Esophagus squamous epithelium (tissue), 4 donors: ENCODE data around the gene TECPR1.

Experiments used
- POLR2A ChIP-seq, 4 donors: fragments of 450-650 bp; IDR thresholded peaks; one replicate each; pipeline ENCODE4 v1.6.1; 2017; ENCODE audit warnings: antibody characterized with exemption in 4 of 4, mild to moderate bottlenecking in 4 of 4, moderate library complexity in 3 of 4
- TF ChIP-seq, protein P1 (sequence below), 6 experiments: fragments of 450-650 bp in 4 of 6; fragments of 200-600 bp in 2 of 6; sonication (generic) in 2 of 6; IDR thresholded peaks; one replicate each; pipeline ENCODE4 v1.5.1; 2016 to 2019; ENCODE audit warnings: antibody characterized with exemption in 6 of 6, mild to moderate bottlenecking in 4 of 6, moderate library complexity in 4 of 6

DNA sequence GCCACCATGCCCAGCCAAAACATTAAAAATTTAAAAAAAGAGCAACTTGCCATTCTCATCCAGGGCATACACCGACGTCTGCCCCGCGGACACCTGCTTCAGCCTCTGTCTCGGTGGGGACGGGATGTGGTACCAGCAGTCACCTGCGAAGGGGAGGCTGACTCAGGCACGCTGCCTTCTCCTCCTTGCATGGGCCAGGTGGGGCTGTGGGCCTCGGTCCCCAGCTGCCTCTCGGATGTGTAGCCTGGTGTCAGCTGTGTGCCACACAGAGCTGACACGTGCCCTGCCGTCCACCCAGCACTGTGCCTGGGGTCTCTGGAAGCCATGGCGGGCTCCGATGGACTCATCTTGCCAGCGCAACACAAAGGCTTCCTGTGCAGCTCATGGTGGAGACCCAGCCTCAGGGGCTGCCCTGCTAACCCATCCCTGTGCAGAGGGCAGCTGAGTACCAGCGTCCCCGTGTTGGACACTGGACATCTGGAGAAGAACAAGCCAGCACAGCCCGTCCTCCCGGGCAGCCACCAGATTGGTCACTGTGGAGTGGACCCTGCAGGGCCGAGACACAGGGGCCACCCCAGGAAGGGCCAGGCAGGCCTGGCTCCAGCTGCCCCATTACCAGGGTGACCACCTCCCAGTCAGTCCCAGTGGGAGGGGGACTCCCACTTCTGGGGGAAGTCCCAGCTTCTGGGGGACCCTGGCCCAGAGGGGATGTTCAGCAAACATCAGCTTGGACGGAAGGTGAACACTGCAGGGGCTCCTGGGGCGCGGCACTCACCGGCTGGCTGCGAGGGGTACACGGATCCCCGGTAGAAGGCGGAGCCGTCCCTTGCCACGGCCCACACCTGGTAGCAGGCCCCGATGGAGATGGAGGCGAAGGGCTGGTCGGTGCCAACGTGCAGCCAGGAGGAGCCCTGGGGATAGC, 30.2 kb downstream of the TECPR1 start:
- TF ChIP-seq, protein P1, sequence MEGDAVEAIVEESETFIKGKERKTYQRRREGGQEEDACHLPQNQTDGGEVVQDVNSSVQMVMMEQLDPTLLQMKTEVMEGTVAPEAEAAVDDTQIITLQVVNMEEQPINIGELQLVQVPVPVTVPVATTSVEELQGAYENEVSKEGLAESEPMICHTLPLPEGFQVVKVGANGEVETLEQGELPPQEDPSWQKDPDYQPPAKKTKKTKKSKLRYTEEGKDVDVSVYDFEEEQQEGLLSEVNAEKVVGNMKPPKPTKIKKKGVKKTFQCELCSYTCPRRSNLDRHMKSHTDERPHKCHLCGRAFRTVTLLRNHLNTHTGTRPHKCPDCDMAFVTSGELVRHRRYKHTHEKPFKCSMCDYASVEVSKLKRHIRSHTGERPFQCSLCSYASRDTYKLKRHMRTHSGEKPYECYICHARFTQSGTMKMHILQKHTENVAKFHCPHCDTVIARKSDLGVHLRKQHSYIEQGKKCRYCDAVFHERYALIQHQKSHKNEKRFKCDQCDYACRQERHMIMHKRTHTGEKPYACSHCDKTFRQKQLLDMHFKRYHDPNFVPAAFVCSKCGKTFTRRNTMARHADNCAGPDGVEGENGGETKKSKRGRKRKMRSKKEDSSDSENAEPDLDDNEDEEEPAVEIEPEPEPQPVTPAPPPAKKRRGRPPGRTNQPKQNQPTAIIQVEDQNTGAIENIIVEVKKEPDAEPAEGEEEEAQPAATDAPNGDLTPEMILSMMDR (IDR thresholded peaks at IDR 0.05), result no peak
- TF ChIP-seq POLR2A (IDR thresholded peaks at IDR 0.05), result no peak
